IPS-11a (cell line): ENCODE data around the gene RSPRY1.
"Not testable (repeated sequence)": the region's sequence is repeated elsewhere in the genome, so short reads cannot be mapped to it uniquely, and the experiment has no call there.

Experiments
- H3K4me3 ChIP-seq: one replicate; pipeline ENCODE4 v1.5.1; 2013; ENCODE audit warnings: low read depth, low read length, control low read depth

The RSPRY1 gene

DNA sequence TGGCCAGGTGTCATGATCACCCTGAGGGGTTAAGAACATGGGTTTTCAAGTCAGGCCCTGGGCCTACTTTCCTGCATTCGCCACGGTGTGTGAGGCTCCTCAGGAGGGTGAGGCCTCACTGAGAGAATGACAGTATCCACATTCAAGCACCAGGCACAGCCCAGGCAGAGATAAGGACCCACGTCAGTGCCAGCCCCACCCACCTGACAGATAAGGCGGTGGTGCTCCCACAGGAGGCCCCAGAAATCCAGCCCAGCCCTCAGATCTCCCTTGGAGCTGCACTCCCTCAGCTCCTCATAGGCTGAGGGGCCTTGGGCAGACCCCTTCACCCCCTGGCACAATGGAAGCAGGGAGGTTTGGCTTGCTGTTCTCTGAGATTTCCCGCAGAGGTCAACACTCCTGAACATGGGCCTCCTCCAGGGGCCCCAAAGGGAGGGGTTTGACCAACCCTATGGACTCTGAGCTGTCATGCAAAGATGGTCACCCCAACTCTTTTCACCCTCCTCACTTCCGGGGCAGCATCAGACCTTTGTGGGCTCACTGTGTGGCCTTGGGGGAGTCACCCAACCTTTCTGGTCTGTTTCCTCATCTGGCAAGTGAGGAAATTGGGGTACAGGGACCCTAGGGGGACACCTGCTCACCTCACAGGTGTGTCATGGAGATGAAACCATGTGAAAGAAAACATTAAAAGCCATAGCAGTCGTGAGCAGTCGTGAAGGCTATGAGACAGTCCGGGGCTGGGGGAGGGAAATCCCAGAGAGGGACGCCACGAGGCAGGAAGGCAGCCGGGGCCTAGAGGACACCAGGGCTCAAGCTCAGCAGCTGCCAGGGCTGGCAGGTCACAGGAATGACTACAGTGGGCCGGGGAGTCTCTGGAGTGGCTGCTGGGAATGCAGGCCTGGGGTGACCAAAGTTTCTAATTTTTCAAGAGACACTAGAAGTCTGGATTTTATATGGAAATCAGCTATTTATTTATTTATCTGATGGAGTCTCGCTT lies 83.0 kb downstream of the RSPRY1 start:
- no peak overlapping the region for H3K4me3 ChIP-seq

DNA sequence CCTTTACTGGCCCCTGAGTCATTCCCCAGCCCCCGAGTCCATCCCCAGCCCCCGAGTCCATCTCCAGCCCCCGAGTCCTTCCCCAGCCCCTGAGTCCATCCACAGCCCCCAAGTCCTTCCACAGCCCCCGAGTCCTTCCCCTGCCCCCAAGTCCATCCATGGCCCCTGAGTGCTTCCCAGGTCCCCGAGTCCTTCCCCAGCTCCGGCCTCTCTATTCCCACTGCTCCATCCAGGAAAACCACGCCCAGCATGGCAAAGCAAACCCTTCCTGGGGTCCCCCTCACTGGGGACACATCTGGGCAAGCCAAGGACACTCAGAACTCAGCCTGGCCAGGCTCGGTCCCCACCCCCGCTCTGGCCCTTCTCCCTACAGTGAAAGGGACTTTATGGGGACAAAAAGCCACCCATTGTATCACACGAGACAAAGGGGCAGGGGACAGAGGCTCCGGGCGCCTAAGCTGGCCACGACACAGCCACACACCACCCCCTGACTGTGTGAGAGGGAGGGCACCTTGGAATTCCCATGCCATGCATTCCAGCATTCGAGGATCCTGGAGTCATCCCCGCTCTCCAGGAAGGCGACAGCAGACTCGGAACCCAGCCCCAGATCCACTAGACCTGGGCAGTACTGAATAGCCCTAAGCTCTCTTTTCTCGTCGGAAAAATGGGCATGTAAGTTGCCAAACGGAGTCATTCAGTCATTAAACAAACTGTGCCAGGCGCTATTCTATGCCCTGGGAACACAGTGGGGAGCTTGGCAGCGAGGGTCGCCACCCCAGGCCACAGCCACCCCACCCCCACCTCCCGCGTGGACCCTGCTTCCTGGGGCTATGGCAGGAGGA lies 84.3 kb downstream of the RSPRY1 start:
- no peak overlapping the region for H3K4me3 ChIP-seq

DNA sequence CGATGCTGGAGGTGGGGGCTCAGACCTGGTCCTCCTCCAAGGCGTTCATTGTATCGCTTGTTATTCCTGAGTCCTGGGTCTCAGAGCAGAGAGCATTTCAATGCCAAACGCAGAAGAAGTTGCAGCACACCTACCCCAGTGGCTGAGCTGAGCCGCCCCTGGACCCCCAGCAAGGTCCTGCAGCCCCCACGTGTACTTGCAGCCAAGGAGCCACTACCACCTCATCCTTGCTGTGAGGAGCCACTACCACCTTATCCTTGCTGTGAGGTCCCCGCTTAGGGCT lies 84.9 kb downstream of the RSPRY1 start:
- H3K4me3 ChIP-seq = no peak overlapping the region

DNA sequence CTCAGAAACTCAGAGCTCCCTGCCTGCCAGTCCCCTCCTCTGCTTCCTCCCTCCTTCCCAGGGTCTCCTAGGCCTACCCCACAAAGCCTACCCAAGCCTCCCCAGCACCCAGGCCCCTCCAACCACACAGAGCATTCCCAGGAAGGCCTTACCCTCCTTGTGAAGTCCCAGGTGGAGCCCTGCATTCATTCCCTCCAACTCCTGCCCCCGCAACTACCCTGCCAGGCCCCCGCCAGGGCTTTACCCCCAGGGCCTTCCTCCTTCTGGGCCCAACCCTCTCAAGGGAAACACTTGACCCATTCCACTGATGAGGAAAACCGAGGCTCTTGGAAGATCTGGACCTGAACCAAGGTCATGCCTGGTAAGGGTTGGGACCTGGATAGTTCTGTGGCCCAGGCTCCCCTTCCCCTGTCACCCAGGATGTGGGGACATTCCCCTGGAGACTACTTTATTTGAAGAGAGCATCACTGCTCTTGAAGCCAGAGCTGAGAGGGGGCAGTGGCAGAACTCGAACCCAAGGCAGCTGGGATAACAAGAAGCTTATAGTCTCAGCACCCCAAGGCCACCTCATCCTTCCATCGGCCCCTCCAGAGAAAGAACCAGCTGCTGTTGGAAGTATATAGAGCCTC lies 85.9 kb downstream of the RSPRY1 start:
- H3K4me3 ChIP-seq = no peak overlapping the region

DNA sequence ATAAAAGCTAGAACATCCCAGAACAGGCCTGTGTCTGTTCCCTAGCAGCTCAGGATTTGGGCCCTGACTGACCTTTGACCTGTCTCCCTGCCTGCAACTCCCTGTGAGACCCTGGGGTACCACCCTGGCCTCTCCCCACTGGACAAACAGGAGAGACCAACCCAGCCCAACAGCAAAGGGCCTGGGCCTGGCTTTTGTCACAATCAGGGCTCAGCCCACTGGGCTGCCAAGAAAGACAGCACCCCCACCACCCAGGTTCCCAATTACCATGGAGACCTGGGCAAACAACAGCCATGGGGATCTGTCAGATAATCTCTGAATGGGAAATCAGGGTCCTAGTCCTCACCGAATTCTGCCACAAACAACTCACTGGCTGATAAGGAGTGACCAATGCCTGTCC lies 87.2 kb downstream of the RSPRY1 start:
- H3K4me3 ChIP-seq = no peak overlapping the region

DNA sequence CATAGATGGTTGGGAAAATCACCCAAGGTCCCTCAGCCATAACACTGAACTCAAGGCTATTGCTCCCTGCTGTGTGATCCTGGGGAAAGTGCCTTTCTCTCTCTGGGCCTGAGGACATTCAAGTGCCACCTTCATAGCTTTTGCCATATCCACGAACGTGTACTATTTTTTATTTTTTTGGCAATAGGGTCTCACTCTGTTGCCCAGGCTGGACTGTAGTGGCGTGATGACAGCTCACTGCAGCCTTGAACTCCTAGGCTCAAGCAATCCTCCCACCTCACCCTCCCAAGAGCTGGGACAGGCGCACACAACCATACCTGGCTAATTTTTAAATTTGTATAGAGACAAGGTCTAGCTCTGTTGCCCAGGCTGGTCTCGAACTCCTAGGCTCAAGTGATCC lies 87.7 kb downstream of the RSPRY1 start:
- H3K4me3 ChIP-seq = no peak overlapping the region

DNA sequence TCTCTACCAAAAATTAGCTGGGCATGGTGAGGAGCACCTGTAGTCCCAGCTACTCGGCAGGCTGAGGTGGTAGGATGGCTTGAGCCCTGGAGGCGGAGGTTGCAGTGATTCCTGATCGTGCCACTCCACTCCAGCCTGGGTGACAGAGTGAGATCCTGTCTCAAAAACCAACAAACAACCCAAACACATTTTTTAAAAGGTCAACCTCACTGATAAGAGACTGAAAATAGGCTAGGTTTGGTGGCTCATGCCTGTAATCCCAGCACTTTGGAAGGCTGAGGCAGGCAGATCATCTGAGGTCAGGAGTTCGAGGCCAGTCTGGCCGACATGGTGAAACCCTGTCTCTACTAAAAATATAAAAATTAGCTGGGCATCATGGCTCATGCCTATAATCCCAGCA lies 89.8 kb downstream of the RSPRY1 start:
- H3K4me3 ChIP-seq = not testable (repeated sequence)

DNA sequence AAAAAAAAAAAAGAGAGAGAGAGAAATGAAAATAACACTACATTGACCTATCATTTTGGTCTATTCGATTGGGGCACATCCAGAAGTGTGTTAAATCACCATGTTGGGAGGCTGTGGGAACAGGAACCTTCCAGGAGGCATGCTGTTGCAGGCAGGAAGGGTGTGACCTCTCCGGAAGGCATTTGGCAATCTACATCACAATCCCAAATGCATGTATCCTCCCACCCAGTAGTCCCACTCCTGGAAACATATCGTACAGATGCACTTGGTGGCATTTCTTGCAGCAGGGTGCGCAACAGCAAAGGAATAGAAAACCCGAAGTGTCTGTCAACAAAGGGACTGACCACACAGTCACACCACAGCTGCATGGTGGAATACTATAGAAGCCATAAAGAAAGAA lies 90.5 kb downstream of the RSPRY1 start:
- H3K4me3 ChIP-seq = no peak overlapping the region

DNA sequence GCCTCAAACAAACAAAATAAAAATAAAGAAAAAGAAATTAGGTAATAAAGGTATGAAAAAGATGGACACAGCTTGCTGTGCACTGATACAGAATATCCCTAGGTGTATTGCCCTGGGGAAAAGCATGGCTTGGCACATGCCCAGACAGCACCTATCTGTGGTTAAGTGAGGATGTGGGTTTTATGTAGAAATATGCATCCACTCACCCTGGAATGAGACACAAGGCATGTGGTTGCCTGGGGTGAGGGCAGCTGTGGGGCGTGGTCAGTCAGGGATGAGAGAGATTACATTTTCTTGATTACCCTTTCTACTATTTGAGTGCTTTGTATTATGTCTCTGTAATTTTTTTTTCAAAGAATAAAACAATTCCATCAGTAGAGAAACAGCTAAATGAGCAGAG lies 91.5 kb downstream of the RSPRY1 start:
- no peak overlapping the region for H3K4me3 ChIP-seq

DNA sequence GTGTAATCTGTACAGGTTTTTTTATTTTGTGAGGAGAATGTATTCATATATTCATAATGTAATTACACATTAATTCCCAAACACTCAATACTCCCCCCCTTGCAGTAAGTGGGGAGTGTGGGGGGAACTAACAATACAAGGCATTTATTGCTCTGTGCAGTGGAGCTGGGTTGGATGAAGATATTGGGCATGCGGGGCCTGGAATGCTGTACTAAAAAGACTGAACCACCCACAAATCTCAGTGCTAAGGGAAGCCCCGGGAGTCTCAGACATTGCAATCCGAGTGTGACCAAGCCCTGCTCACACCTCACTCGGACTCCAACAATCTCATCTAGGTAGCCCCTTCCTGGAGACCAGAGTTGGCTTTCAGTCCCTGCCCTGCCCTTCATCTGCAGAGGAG lies 92.4 kb downstream of the RSPRY1 start:
- no peak overlapping the region for H3K4me3 ChIP-seq

DNA sequence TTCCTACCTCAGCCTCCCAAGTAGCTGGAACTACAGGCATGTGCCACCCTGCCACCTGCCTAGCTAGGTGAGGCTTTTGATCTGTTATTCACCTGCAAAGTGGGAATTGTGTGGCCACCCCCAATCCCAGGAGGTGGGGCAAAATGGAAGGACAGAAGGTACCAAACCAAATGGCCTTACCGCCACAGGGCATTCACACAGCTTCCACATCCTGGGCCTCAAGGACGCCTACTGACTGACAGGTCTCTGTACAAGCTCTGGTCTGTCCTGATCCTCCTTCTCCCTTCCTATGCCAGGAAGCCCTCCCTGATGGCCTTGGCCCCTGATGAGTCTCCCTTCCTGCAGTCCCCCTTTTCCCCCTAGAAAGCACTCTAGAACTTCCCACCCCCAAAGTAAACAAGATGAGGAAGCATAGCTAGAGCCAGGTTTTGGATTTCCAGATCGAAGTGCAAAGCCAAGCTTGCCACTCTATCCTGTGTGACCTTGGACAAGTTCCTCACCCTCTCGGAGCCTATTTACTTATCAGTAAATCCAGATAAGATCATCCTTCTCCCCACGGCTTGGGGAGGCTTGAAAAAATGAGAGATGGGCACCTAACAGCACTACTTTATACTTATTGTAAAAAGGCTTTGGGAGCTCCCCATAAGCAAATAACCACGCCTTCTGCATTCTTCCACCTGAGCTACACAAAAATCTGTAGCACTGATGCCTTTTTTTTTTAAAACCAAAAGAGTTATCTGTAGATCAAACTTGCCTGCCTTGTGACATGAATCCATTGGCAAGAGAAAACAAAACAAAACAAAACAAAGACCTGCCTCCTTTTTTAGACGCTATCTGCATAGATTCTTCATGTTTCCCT lies 93.9 kb downstream of the RSPRY1 start:
- H3K4me3 ChIP-seq = no peak overlapping the region

DNA sequence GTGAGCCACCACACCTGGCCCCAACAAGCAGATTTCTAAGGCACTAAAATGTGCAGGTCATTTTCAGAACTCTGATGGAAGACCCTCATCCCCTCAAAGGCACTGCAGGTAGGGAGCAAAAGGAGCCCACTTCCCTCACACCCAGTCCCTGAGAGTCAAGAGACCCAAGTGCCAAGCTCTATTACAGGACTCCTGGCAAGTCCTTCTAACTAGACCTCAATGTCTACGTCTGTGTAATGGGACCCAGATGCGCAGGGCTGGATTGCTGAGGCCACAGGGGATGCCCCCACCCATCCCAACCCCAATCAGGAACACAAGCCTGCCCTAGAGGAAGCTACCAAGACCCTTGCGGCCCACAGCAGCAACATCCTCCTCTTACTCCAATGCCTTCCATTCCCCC lies 95.7 kb downstream of the RSPRY1 start:
- H3K4me3 ChIP-seq = no peak overlapping the region

DNA sequence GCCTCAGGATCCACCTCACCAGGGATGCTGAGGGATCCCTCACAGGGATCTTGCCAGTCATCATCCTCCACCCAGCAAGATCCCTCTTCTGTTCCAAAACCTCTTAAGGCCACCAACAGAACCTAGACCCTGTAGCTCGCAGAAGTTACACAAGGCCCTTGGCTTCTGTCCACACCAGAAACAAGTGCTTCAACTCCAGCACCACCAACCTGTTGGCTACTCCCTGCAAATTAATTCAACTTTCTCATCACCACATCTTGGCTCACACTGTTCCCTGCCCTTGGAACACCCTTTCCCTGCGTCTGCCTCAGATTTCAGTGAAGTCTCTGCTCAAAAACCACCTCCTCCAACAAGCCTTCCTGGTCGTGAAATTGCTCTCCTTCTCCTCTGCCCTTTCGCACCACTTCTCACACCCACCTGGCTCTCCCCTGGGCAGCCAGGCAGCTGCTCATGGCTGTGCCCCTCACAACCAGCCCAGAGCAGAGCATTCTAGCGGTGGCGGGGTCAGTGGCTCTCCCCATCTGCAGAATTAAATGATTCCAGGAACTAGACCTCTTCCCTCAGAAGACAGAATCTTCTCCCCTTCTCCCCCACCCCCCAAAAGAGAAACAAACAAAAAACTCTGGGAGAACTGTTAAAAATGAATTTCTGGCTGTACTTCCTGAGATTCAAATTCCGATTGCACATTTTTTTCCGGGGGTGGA lies 96.5 kb downstream of the RSPRY1 start:
- H3K4me3 ChIP-seq = no peak overlapping the region

DNA sequence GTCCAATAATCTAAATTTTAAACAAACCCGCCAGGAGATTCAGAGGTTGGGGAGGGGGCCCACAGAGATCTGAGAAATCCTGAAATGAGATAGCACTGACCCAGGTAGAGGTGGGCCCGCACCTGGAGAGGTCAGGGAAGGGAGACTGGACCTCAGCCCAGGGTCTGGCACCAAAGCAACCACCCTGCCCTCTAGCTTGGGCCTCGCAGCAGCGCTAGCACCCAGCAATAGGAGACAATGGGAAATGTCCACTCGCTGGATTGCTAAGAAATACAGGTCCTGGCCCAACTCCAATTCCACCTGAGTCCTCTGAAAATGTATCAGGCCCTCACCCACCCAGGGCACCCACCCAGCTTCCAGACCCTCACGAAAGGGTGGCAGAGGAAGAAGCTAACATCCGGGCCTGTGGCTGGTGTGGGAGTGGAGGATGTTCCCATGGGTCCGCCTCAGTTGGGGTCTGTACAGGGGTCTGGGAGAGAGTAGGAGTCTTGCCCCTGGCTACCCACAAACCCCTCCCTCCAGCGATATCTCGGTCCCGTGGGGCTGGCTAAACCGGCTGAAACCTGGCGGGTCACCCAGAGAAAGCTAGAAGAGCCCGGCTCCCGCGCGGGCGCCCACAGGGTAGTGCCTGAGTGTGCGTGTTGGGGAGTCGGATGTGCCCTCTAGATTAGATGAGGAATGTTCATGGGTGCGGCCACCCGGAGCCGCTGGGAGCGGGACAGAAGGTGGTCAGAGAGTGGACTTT lies 97.3 kb downstream of the RSPRY1 start:
- no peak overlapping the region for H3K4me3 ChIP-seq

DNA sequence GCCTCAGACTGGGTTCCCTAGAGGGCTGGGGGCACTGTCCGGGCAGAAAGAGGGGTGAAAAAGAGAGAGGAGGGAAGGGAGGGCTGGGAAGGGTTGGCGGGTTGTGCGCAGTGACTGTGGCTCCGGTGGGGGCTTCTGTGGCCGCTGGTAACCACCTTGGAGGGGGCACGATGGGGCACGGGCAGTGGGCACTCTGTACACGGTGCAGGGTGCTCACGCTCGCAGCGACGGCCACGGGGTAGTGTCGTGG lies 97.8 kb downstream of the RSPRY1 start:
- peak overlapping the region; percentile 57 for H3K4me3 ChIP-seq

DNA sequence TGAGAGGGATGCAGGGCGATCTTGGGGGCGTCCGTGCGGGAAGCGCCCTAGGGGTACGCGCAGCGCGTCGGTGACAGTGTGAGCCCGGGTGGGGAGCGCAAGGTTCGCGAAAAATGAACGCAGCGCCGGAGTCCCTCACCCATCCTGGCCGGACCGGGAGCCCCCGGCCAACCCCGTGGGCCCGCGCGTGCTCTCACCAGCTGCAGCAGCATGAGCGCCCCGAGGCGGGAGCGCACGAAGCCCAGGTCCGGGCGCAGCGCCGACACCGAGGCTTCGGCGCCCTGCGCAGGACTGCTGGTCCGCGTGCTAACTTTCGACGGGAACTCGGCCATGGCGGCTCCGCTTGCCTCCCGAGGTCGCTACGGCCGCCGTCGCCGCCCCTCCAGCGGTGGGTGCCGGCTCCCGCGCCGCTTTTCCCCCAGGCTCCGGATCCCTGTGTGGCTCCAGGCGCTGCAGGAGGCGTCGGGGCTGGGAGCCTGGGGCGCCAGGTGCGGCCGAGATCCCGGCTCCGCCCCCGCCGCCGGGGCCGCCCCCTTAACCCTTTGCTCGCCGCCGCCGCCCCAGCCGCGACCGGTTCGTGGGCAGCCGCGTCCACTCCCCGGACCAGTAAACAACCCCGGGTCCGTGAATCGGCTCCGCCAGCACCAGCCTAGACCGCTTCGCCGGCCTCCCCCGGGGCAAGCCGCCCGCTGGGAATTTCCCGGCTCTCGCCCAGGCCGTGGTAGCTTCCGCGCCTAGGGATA lies 98.3 kb downstream of the RSPRY1 start, which contains the start of gene PLLP:
PLLP (minus strand) TSS at position 464 of the 743 bp plus-strand sequence; CDS start at position 332, 132 bp downstream.
- H3K4me3 ChIP-seq = peak within 1 kb of the TSS; percentile 57

DNA sequence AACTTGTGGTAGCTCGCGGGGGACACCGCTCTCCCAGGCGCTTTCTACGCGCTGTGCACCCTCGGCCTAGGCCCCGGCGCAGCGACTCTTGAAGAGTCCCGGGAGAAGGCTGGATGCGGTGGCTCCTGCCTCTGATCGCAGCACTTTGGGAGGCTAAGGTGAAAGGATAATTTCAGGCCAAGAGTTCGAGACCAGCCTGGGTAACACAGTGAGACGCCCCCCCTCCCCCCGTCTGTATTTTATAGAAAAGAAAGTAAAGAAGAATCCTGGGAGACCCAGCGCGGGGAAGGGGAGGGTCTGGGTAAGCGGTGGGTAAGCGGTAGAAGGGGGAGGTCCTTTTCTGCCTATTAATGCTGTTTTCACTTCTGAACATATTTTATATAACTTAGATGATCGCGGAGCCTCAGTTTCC lies 98.8 kb downstream of the RSPRY1 start:
- peak overlapping the region; percentile 57 for H3K4me3 ChIP-seq

DNA sequence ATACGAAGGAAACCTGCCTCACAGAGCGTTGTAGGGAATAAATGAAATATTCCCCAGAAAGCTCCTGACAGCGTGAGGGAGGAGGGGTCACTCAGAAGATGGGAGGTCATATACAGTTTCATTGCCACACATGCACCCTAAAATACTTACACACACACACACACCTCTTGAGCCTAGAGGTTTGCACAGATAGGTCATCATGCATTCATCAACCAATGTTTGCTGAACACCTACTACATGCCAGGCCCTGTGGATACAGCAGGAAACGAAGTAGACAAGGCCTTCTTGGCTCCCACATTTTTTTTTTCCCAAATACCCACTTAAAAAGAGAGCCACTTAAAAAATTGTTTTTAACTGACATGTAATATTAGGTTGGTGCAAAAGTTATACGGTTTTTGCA lies 99.2 kb downstream of the RSPRY1 start:
- H3K4me3 ChIP-seq = peak overlapping the region; percentile 57
